ENCODE data around the gene UCMA.
A peak's percentile ranks its signal among the peaks of the same experiment; 100 is the strongest.
"Not testable (repeated sequence)": the region's sequence is repeated elsewhere in the genome, so short reads cannot be mapped to it uniquely, and the experiment has no call there.

The UCMA gene

DNA sequence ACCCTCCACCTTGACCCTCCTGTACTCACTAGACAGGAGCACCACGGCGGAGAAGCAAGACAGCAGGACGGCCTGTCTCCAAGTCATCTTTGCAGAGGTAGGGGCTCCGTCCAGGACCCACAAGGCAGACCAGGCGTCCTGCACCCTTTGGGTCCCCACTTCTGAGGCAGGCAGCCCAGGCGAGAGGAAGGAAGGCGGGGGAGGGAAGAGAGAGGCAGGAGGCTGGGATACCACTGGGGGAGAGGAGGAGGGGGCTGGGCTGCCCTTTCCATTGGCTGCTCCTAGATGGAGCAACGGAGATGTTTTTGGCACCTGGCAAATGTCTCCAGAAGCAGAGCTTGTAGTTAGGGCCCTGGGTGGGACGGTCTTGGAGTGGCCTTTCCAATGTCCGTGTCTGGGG, at the start of gene UCMA:
Gene UCMA, minus strand, starts transcription at position 203 of the 400 bp plus-strand sequence. Its CDS starts 116 bp downstream, at position 87.
- no peak for DNase-seq (ENCODE audit: low spot score)

DNA sequence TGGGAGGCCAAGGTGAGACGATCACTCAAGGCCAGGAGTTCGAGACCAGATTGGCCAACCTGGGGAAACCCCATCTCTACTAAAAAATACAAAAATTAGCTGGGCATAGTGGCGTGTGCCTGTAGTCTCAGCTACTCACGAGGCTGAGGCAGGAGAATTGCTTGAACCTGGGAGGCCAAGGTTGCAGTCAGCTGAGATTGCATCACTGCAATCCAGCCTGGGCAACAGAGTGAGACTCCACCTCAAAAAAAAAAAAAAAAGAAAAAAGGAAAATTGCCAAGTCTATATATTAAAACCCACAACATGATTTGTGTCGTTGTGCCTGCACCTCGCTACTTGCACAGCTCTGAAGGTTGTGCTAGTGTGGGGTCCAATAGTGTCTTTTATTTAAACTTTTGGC, 48.2 kb upstream of the UCMA start:
- not testable (repeated sequence) for DNase-seq (ENCODE audit: low spot score)

- no peak for DNase-seq (ENCODE audit: low spot score)
Observed at GRCh38 chr10:13276749-13277365, 42.7 kb upstream of the UCMA start.

- DNase-seq (ENCODE audit: low spot score): not testable (repeated sequence)
Observed at GRCh38 chr10:13276146-13276545, 42.0 kb upstream of the UCMA start.

DNA sequence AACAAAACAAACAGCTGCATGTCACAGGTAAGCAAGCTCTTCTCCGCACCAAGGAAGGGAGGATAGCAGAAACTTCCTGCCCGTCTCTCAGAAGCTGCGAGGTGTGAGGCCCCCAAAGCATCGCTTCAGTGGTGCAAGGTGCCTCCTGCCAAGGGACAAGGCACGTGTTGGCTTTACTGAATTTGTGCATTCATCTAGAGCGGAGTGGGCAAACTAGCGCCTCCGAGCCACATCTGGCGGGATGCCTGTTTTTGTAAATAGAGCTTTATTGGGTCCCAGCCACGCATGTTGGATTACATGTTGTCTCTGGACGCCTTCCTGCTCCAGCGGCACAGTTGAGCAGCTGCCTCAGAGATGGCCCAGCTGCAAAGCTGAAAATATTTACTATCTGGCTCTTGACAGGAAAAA, 38.0 kb upstream of the UCMA start:
- DNase-seq (ENCODE audit: low spot score): peak; percentile 81

DNA sequence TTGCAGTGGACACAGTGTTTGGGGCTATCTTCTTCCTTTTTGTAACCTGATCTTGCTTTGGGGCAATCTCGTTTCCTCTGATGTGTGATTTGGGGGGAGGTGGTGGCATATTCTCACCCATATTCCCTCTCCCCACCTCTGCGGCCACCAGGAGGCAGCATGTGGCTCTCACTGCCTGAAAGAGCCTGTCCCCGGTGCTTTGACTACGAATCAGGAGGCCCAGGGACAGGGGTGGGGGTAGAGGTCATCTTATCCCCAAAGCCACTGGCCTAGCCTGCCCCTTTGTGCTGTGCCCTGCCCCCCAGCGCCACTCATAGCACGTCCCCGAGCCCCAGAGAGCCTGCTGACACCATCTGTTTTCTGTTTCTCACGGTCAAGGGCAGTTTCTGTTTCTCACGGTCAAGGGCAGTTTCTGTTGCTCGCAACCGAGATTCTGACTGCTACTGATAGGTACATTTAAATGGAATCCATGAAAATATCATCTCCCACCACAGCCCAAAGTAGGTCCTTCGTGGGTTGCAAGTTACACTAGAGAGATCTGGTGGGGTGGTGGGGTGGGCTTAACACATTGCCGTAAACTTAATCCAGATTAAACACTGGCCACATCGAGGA, 37.5 kb upstream of the UCMA start:
- DNase-seq (ENCODE audit: low spot score): no peak

DNA sequence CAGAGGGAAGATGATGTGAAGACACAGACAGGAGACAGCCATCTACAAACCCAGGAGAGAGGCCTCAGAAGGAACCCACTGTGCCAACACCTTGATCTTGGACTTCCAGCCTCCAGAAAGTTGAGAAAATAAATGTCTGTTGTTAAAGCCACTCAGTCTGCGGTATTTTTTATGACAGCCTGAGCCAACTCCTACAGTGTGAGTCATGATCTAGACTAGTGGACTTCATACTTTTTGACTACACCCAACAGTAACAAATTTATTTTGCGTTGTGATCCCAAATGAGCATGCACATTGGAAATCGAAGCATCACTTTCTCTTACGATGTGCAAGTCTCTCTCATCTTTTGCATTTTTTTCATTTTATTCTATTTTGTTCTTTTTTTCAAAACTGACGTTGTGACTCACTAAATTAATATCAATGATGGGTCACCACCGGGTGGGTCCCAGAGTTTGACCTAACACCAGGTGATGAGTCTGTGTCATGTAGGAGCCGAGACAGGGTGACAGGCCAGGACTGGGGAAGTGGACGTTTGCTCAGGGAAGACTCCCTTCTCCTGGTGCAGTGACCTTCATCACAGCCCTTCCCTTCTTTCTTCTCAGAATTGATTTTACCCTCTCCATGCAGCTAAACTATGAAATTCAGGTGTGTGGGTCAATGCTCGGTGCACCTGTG, 36.8 kb upstream of the UCMA start:
- DNase-seq (ENCODE audit: low spot score): no peak

GRCh38 chr10:13268841-13269240, 34.7 kb upstream of the UCMA start:
- no peak for DNase-seq (ENCODE audit: low spot score)

DNA sequence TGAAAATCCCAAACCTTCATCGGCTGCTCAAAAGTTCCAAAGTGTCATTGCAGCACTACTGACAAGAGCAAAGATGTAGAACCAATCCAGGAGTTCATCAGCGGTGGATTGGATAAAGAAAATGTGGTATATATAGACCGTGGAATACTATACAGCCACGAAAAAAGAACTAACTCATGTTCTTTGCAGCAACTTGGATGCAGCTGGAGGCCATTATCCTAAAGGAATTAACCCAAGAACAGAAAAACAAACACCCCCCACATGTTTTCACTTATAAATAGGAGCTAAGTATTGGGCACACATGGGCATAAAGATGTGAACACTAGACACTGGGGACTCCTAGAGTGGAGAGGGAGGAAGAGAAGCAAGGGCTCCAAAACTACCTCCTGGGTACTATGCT, 34.1 kb upstream of the UCMA start:
- no peak for DNase-seq (ENCODE audit: low spot score)

DNA sequence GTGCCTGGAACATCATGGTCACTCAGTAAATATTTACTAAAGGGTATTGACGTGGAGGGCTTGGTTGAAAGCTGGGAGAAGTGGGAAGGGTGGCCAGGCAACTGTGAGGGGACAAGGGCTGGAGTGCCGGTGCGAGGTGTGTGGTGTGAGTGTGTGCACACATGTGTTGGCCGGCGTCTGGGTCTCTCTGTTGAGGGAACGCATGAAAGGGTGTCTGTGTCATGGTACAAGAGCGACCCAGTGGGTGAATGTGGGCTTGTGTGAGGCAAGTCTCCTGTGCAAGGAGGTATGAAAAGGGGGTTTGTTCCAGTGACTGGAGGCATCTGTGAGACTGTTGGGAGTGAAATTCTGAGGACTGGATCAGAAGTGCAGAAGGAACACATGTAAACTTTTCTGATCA, 29.4 kb upstream of the UCMA start:
- no peak for DNase-seq (ENCODE audit: low spot score)

DNA sequence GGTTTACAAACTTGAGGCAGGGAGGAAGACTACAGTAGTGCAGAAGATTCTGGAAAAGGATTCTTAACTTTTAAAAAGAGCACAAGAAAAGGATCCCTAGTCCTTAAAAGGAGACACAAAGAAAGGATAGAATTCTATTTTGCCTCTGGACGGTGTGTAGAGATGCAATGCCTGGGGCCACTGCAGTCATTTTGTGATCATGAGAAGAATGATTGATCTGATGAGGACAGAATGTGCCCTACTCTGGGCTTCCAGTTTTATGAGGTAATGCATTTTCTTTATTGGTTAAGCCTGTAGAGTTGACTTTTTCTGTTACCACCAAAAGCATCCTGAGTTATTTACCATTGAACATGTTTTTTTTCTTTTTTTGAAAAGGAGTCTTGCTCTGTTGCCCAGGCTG, 28.3 kb upstream of the UCMA start:
- DNase-seq (ENCODE audit: low spot score): no peak

DNA sequence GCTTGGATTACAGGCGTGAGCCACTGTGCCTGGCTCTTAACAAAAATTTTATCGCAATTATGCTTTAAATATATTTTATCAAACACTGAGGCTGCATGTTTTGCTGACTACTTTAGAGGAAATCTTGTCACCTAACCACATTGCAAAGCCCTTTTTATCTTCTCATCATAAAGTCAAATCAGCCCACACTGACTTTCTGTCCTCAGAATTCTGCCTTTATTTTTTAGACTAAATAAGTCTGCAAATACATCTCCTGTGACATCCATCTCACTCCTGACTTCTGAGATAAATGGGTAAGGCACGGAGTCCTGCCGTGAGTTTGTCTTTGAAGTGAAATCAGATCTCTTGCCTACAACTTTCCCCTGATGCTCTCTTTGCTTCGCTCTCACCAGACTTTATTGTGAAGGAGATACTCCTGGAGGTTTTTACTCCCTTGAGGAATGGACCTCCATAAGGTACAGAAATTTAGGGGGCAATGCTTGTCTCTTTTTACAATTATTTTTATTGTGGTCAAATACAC, 23.5 kb upstream of the UCMA start:
- no peak for DNase-seq (ENCODE audit: low spot score)

- no peak for DNase-seq (ENCODE audit: low spot score)
Observed at GRCh38 chr10:13256627-13257026, 22.5 kb upstream of the UCMA start.

DNA sequence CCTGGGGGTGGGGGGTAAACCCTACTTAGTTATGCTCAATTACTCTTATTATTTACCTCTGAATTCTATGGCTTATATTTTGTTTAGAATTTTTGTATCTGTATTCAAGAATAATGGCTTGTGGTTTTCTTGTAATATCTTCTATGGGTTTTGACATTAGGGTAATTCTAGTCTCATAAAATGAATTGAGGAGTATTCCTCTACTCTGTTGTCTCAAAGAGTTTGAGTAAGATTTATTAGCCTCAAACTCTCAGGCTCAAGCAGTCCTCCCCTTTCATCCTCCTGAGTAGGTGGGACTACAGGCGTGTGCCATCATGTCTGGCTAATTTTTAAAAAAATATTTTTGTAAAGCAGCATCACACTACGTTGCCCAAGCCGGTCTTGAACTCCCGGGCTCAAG, 19.6 kb upstream of the UCMA start:
- DNase-seq (ENCODE audit: low spot score): no peak

DNA sequence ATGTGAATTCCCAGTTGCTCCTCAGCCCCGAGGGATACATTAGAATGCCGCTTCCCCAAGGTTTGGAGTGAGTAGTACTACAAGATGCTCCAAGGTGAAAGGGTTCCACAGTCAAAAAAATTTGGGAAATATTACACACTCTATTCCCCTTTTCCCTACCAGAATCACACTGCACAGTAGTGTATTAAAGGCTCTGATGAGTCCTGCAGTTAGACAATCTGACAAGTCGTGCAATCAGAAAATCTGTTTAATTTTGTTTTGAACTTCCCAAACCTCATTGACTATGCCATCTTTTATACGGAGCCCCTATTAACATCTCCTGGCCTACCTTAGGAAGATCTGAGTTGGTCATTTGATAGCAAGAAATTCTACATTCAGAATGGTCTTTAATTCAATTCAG, 13.6 kb upstream of the UCMA start:
- no peak for DNase-seq (ENCODE audit: low spot score)

DNA sequence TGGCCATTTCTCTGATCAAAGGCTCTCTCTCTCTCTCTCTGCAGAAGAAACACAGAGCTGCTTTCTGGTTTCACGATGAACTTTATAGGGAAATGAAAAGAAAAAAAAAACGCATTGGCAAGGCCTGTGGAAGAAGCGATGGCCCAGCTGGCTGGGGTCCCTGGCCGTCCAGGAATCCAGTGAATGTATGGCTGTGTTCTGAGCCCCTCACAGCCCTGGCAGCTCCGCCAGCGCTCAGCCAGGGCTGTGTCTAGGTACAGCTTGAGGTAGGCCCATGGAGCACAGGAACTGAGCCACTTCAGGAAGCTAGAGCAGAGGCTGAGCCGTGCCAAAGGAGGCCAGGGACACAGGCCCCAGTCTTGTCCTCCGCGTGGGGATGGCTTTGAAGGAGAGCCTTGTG, 13.1 kb upstream of the UCMA start:
- no peak for DNase-seq (ENCODE audit: low spot score)

DNA sequence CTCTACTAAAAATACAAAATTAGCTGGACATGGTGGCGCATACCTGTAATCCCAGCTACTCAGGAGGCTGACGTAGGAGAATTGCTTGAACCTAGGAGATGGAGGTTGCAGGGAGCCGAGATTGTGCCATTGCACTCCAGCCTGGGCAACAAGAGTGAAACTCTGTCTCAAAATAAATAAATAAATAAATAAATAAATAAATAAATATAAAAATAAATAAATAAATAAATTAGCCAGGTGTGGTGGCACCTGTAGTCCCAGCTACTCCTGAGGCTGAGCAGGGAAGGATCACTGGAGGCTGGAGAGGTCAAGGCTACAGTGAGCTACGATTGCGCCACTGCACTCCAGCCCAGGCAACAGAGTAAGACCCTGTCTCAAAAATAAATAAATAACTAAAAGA, 8.1 kb upstream of the UCMA start:
- not testable (repeated sequence) for DNase-seq (ENCODE audit: low spot score)

DNA sequence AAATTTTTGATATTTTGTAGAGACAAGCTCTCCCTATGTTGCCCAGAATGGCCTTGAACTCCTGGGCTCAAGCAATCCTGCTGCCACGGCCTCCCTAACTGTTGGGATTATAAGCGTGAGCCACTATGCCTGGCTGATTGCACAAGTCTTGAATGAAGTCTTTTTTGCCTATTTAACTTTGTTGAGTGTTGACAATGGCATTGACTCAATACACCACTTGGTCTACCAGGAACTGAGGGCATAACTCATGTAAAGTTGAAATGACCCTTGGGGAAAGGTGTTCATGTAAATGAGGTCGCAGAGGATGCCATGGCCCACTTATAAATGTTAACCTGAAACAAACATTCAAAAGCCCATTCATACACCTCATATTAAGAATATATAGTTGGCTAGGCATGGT, 7.4 kb upstream of the UCMA start:
- no peak for DNase-seq (ENCODE audit: low spot score)

DNA sequence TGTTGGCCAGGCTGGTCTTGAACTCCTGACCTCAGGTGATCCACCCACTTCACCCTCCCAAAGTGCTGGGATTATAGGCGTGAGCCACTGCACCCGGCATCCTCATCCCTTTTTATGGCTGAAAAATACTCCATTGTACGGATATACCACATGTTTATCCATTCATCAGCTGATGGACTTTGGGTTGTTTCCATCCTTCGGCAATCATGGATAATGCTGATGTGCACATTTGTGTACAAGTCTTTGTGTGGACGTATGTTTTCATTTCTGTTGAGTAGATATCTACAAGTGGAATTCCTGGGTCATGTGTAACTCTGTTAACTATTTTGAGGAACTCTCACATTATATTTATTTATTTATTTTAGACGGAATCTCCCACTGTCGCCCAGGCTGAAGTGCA, 5.7 kb upstream of the UCMA start:
- no peak for DNase-seq (ENCODE audit: low spot score)

DNA sequence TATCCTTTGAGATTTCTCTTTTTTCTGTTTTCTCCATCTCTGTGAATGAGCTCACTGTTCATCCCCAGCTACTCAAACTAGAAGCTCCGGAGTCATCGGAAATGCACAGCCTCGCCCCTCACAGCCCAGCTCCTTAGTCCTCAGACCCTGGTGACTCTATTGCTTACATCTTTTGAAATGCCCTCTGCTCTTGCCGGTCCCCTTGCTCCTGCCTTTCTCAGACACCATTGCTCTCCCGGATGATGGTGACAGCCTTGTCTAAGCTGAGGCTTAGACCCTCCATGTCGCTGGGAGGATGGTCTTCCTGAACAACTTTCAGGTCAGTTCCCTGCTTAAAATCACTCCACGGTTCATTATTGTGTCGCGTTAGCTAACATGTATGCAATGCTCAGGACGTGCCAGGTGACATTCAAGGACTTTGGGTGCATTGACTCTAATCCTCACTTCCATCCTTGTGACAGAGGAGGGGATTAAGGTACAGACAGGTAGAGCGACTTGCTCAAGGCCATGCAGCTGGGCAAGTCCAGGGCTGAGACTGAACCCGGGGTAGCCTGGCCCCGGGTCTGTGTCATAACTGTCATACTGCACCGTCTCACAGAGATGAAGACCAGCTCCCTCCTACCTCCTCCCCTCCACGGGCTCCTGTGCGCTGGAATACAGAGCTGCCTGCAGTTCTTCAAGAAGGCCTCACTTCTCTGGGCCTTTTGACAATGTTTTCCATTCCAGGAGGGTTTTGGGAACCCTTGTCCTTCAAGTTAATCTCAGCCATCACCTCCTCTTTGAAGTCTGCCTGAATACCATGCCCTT, 4.3 kb upstream of the UCMA start:
- no peak for DNase-seq (ENCODE audit: low spot score)

DNA sequence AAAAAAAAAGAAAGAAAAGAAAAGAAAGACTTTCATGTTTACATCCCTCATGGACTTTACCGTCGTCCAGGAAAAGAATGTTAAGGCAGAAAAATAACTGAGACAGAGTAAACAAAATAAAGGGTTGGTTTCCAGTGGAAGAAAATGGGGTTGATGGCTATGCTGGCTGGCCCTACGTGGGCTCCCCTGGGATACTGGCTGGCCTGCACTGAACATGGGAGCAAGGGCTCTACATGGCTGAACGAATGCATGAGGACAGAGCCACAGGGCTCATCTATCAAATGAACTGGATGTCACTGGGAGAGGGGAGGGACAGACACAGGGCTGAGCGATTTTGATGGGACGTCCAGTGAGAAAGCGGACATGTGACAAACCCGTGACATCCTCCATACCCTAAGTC, 2.5 kb upstream of the UCMA start:
- DNase-seq (ENCODE audit: low spot score): no peak

DNA sequence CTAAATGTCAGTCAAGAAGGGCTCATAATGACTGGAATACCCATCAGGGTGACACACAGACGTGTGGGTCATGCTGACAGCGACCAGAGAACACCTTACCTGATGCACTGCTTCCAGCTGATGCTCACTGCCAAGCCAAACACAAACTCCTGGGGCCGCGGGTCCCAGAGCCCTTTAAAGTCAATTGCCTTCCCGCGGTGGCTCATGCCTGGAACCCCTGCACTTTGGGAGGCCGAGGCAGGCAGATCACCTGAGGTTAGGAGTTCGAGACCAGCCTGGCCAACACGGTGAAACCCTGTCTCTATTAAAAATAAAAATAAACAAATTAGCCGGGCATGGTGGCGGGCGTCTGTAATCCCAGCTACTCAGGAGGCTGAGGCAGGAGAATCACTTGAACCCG, 562 bp upstream of the UCMA start:
- not testable (repeated sequence) for DNase-seq (ENCODE audit: low spot score)

DNA sequence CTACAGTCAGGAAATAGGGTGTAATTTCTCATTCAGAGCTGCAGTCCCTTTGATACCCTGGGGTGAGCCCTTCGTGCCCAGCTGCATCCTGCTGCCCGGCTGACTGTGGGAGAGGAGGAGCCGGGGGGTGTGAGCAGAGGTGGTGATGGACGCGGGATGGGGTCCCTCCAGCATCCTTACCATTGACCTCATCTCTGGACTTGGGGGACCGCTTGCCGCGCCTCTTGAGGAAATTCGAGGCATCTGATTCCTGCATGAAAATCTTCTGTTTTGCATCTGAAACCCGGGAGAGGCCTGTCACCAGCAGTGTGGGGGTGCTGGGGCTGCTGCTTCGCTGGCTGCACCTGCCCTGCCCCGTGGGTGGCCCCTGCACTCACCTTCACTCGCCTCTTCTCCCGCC, 816 bp downstream of the UCMA start:
- no peak for DNase-seq (ENCODE audit: low spot score)
